ENCODE results near the gene CNTNAP2. TPM values are rescaled to one million over a fixed set of nuclear protein-coding genes. Genes with fewer than 3 reads are reported as not detected.

Gene CNTNAP2
- total RNA-seq, 1 donor from 2014 or later = 0.27 TPM

GRCh38 chr7:148041156-148041555 is 1924.6 kb downstream of the CNTNAP2 start:
- no peak for DNase-seq (ENCODE audit: low spot score)
- Mint-ChIP-seq H3K36me3 (ENCODE audit: low read depth) (no peaks in the 10 kb centered on the region), H3K9me3 (ENCODE audit: low read depth) (peaks cover 3% of the 10 kb centered on the region), H3K4me3 (ENCODE audit: unreplicated experiment) (no peak overlapping the region), H3K4me1 (ENCODE audit: low read depth) (peaks cover 7% of the 10 kb centered on the region), H3K27me3 (ENCODE audit: low read depth) (no peaks in the 10 kb centered on the region), H3K27ac (ENCODE audit: unreplicated experiment) (no peak overlapping the region)
- no peak for TF ChIP-seq CTCF (IDR thresholded peaks at IDR 0.05)

GRCh38 chr7:148042935-148043631 is 1926.5 kb downstream of the CNTNAP2 start:
- H3K4me1 Mint-ChIP-seq (ENCODE audit: low read depth) = peaks cover 7% of the 10 kb centered on the region
- peaks cover 6% of the 10 kb centered on the region for H3K9me3 Mint-ChIP-seq (ENCODE audit: low read depth)
- H3K4me3 Mint-ChIP-seq (ENCODE audit: unreplicated experiment) = no peak overlapping the region
- H3K36me3 Mint-ChIP-seq (ENCODE audit: low read depth) = no peaks in the 10 kb centered on the region
- no peaks in the 10 kb centered on the region for H3K27me3 Mint-ChIP-seq (ENCODE audit: low read depth)
- no peak for TF ChIP-seq CTCF (IDR thresholded peaks at IDR 0.05)
- H3K27ac Mint-ChIP-seq (ENCODE audit: unreplicated experiment) = no peak overlapping the region
- no peak for DNase-seq (ENCODE audit: low spot score)

- TF ChIP-seq CTCF (IDR thresholded peaks at IDR 0.05) = no peak
- no peak overlapping the region for H3K27ac Mint-ChIP-seq (ENCODE audit: unreplicated experiment)
- no peak overlapping the region for H3K4me3 Mint-ChIP-seq (ENCODE audit: unreplicated experiment)
- peaks cover 5% of the 10 kb centered on the region for H3K9me3 Mint-ChIP-seq (ENCODE audit: low read depth)
- peaks cover 7% of the 10 kb centered on the region for H3K4me1 Mint-ChIP-seq (ENCODE audit: low read depth)
- no peaks in the 10 kb centered on the region for H3K36me3 Mint-ChIP-seq (ENCODE audit: low read depth)
- no peaks in the 10 kb centered on the region for H3K27me3 Mint-ChIP-seq (ENCODE audit: low read depth)
- DNase-seq (ENCODE audit: low spot score) = no peak
Observed at GRCh38 chr7:148044173-148044572, 1927.6 kb downstream of the CNTNAP2 start.

GRCh38 chr7:148045521-148045920 is 1928.9 kb downstream of the CNTNAP2 start:
- H3K9me3 Mint-ChIP-seq (ENCODE audit: low read depth) = peaks cover 3% of the 10 kb centered on the region
- no peak overlapping the region for H3K27ac Mint-ChIP-seq (ENCODE audit: unreplicated experiment)
- no peak for TF ChIP-seq CTCF (IDR thresholded peaks at IDR 0.05)
- peaks cover under 1% of the 10 kb centered on the region for H3K4me1 Mint-ChIP-seq (ENCODE audit: low read depth)
- H3K4me3 Mint-ChIP-seq (ENCODE audit: unreplicated experiment) = no peak overlapping the region
- no peaks in the 10 kb centered on the region for H3K27me3 Mint-ChIP-seq (ENCODE audit: low read depth)
- H3K36me3 Mint-ChIP-seq (ENCODE audit: low read depth) = no peaks in the 10 kb centered on the region
- no peak for DNase-seq (ENCODE audit: low spot score)

- Mint-ChIP-seq H3K36me3 (ENCODE audit: low read depth) (no peaks in the 10 kb centered on the region), H3K9me3 (ENCODE audit: low read depth) (peaks cover 3% of the 10 kb centered on the region), H3K27ac (ENCODE audit: unreplicated experiment) (no peak overlapping the region), H3K27me3 (ENCODE audit: low read depth) (no peaks in the 10 kb centered on the region), H3K4me3 (ENCODE audit: unreplicated experiment) (no peak overlapping the region), H3K4me1 (ENCODE audit: low read depth) (no peaks in the 10 kb centered on the region)
- DNase-seq (ENCODE audit: low spot score) = no peak
- no peak for TF ChIP-seq CTCF (IDR thresholded peaks at IDR 0.05)
Observed at GRCh38 chr7:148049068-148049467, 1932.5 kb downstream of the CNTNAP2 start.
